Osteoblast (primary cell): ENCODE results near the gene REXO2. TPM values are rescaled to one million over a fixed set of nuclear protein-coding genes. Genes with fewer than 3 reads are reported as not detected.

Experiments used
- DNase-seq: peaks from one replicate; pipeline ENCODE4 v3.0.0; 2011; ENCODE audit warnings: low spot score, mixed read lengths; ENCODE audit not compliant: insufficient read length; ENCODE audit errors: missing footprints
- H2AFZ ChIP-seq: 2 replicates; pipeline ENCODE4 v1.6.0; 2011; ENCODE audit warnings: mild to moderate bottlenecking, low read length
- H3K27ac ChIP-seq: 2 replicates; pipeline ENCODE4 v1.5.1; 2011; ENCODE audit warnings: mild to moderate bottlenecking, low read depth, low read length, moderate library complexity
- H3K27me3 ChIP-seq: 2 replicates; pipeline ENCODE4 v1.6.0; 2012; ENCODE audit warnings: mild to moderate bottlenecking, control low read depth, inconsistent platforms, low read length, moderate library complexity; ENCODE audit not compliant: insufficient read depth
- H3K36me3 ChIP-seq: 2 replicates; pipeline ENCODE4 v1.5.1; 2011; ENCODE audit warnings: mild to moderate bottlenecking, low read length, control low read depth, moderate library complexity; ENCODE audit not compliant: insufficient read depth
- H3K4me1 ChIP-seq: 2 replicates; pipeline ENCODE4 v1.5.1; 2011; ENCODE audit warnings: mild to moderate bottlenecking, low read length, control low read depth, moderate library complexity; ENCODE audit not compliant: insufficient read depth
- H3K4me2 ChIP-seq: 2 replicates; pipeline ENCODE4 v1.6.0; 2011; ENCODE audit warnings: mild to moderate bottlenecking, low read length; ENCODE audit not compliant: insufficient read depth
- H3K4me3 ChIP-seq: fragments of 200-600 bp; sonication (generic); 3 replicates; pipeline ENCODE4 v1.5.1; 2012; ENCODE audit warnings: mild to moderate bottlenecking, low read length, inconsistent platforms; ENCODE audit not compliant: insufficient read depth
- H3K79me2 ChIP-seq: 2 replicates; pipeline ENCODE4 v1.6.0; 2012; ENCODE audit warnings: mild to moderate bottlenecking, low read length, control low read depth, inconsistent platforms; ENCODE audit not compliant: insufficient read depth
- H3K9me3 ChIP-seq: 2 replicates; pipeline ENCODE4 v1.5.1; 2011; ENCODE audit warnings: low read depth, low read length, control low read depth
- H4K20me1 ChIP-seq: 2 replicates; pipeline ENCODE4 v1.6.0; 2012; ENCODE audit warnings: mild to moderate bottlenecking, low read length, control low read depth; ENCODE audit not compliant: insufficient read depth
- total RNA-seq: library from RNA; depleted of rRNA; stranded (reverse); fragments of >200 nt; gene quantifications from 2 replicates; pipeline ENCODE4 v1.2.3, GENCODE V29; 2012
- TF ChIP-seq, protein P1 (sequence below): IDR thresholded peaks from 2 replicates; pipeline ENCODE4 v1.5.1; 2011; ENCODE audit warnings: mild to moderate bottlenecking, low read depth, low read length, moderate library complexity; ENCODE audit errors: extremely low read depth

The REXO2 gene
- total RNA-seq, 1 donor, result 177 TPM

- TF ChIP-seq, protein P1, sequence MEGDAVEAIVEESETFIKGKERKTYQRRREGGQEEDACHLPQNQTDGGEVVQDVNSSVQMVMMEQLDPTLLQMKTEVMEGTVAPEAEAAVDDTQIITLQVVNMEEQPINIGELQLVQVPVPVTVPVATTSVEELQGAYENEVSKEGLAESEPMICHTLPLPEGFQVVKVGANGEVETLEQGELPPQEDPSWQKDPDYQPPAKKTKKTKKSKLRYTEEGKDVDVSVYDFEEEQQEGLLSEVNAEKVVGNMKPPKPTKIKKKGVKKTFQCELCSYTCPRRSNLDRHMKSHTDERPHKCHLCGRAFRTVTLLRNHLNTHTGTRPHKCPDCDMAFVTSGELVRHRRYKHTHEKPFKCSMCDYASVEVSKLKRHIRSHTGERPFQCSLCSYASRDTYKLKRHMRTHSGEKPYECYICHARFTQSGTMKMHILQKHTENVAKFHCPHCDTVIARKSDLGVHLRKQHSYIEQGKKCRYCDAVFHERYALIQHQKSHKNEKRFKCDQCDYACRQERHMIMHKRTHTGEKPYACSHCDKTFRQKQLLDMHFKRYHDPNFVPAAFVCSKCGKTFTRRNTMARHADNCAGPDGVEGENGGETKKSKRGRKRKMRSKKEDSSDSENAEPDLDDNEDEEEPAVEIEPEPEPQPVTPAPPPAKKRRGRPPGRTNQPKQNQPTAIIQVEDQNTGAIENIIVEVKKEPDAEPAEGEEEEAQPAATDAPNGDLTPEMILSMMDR, result no peak
These were observed 38.7 kb downstream of the REXO2 start for GRCh38 chr11:114478001-114478410.

DNA sequence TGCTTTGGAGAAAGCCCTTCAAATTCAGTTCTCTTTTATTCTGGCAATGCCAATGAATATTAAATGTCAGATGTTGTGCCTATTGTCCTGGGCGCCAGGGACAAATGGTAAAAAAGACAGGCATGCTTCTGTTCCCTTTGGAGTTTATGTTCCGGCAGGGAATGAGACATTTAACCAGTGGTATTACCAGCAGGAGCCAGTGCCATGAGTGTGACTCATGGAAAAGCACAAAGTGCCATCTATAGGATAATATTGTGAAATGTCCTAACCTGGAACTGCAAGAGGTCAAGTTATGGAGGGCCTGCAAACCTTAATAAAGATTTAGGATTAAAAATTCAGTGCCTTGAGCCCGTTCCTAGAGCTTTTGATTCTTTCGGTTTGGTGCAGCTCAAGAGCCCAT, 39.5 kb downstream of the REXO2 start:
- H3K27me3 ChIP-seq, result no peaks in the 10 kb centered on the region
- no peaks in the 10 kb centered on the region for H3K9me3 ChIP-seq
- H3K36me3 ChIP-seq, result no peaks in the 10 kb centered on the region
- H3K27ac ChIP-seq, result no peak overlapping the region
- H2AFZ ChIP-seq, result no peak overlapping the region
- TF ChIP-seq, protein P1, result no peak
- H3K4me1 ChIP-seq, result peaks cover 2% of the 10 kb centered on the region
- H3K4me3 ChIP-seq, result no peak overlapping the region
- H3K79me2 ChIP-seq, result no peaks in the 10 kb centered on the region
- no peaks in the 10 kb centered on the region for H4K20me1 ChIP-seq
- DNase-seq, result no peak
- no peak overlapping the region for H3K4me2 ChIP-seq

More at GRCh38 chr11:114478001-114478410, 38.7 kb downstream of the REXO2 start:
- H3K4me1 ChIP-seq, result peaks cover 2% of the 10 kb centered on the region
- H3K4me3 ChIP-seq, result no peak overlapping the region
- no peak for DNase-seq
- H3K27me3 ChIP-seq, result no peaks in the 10 kb centered on the region
- H3K4me2 ChIP-seq, result no peak overlapping the region
- no peaks in the 10 kb centered on the region for H4K20me1 ChIP-seq
- no peak overlapping the region for H3K27ac ChIP-seq
- no peaks in the 10 kb centered on the region for H3K79me2 ChIP-seq
- no peaks in the 10 kb centered on the region for H3K9me3 ChIP-seq
- H3K36me3 ChIP-seq, result no peaks in the 10 kb centered on the region
- H2AFZ ChIP-seq, result no peak overlapping the region

DNA sequence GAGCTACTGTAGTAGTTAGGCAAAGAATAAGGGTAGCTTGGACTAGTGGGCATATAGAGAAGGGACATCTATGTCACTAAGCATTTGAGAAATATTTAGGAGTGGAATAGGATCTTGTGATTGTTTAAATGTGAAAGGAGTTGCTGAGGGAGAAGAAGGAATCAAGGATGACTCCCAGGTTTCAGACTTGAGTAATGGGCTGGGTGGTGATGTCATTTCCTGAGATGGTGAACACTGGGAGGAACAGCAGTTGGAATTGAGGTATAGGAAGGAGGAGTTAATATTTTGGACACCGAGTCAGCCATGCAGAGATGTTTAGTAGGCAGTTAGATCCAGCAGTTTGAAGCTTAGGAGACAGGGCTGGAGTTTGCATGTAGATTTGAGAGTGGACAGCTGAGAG, 40.1 kb downstream of the REXO2 start:
- no peak for DNase-seq
- Histone ChIP-seq H2AFZ (no peak overlapping the region), H3K27ac (no peak overlapping the region), H3K4me3 (no peak overlapping the region), H3K36me3 (no peaks in the 10 kb centered on the region), H3K4me1 (peaks cover 2% of the 10 kb centered on the region), H3K27me3 (no peaks in the 10 kb centered on the region), H4K20me1 (no peaks in the 10 kb centered on the region), H3K9me3 (no peaks in the 10 kb centered on the region), H3K4me2 (no peak overlapping the region), H3K79me2 (no peaks in the 10 kb centered on the region)
- TF ChIP-seq, protein P1, result no peak

DNA sequence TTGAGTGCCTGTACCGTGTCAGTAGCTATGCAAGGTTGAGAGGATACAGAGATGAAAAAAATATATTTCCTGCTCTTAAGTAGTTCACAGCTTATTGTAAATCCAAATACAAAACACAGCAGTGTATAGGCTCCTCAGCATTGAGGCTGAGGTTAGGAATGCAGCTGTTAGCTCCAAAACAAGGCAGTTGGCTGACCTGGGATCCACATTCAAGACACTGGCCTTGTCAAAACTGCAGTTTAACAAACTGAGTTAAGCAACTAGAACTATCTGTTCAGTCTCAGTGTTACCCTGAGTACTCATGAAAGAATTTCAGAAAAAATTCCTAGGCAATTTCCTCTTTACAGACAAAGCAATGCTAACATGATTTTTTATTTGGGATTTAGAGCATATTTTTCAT, 42.8 kb downstream of the REXO2 start:
- Histone ChIP-seq H3K27ac (no peak overlapping the region), H3K4me3 (no peak overlapping the region), H3K4me1 (peaks cover 2% of the 10 kb centered on the region), H3K9me3 (no peaks in the 10 kb centered on the region), H3K36me3 (no peaks in the 10 kb centered on the region), H3K27me3 (no peaks in the 10 kb centered on the region), H2AFZ (no peak overlapping the region), H3K4me2 (no peak overlapping the region), H3K79me2 (no peaks in the 10 kb centered on the region), H4K20me1 (no peaks in the 10 kb centered on the region)
- TF ChIP-seq, protein P1, result no peak
- no peak for DNase-seq
